Activated T-helper 1 cell treated with anti-CD3 and anti-CD28 coated beads, Interleukin-12 subunit alpha, Interleukin-12 subunit beta, Interleukin-2, Interleukin-4 antibody, amounts not matched to agents 30 ng/mL and 10 ng/mL and 1 ng/mL, durations not matched to agents 14 hours and 24 hours and 36 hours (primary cell): ENCODE data around the gene S100PBP. TPM values are rescaled to one million over a fixed set of nuclear protein-coding genes. Genes with fewer than 3 reads are reported as not detected.
A peak's percentile ranks its signal among the peaks of the same experiment; 100 is the strongest.

Source experiments
- DNase-seq: peaks from one replicate; pipeline ENCODE4 v3.0.0; 2021; ENCODE audit warnings: low spot score
- H3K27ac Mint-ChIP-seq: one replicate; pipeline ENCODE4 v1.8.0; 2021; ENCODE audit warnings: mild to moderate bottlenecking, mixed read lengths
- H3K27me3 Mint-ChIP-seq: one replicate; pipeline ENCODE4 v1.8.0; 2022; ENCODE audit warnings: mild to moderate bottlenecking, moderate library complexity, mixed read lengths; ENCODE audit not compliant: insufficient read depth
- H3K36me3 Mint-ChIP-seq: one replicate; pipeline ENCODE4 v1.8.0; 2021; ENCODE audit warnings: low read depth, mixed read lengths
- H3K4me1 Mint-ChIP-seq: one replicate; pipeline ENCODE4 v1.8.0; 2021; ENCODE audit warnings: low read depth, mixed read lengths
- H3K4me3 Mint-ChIP-seq: one replicate; pipeline ENCODE4 v1.8.0; 2021; ENCODE audit warnings: mild to moderate bottlenecking, moderate library complexity, mixed read lengths
- H3K9me3 Mint-ChIP-seq: one replicate; pipeline ENCODE4 v1.8.0; 2021; ENCODE audit warnings: mixed read lengths
- intact Hi-C: fragments of 100-400 bp; cut with micrococcal nuclease; formaldehyde crosslinking; loops from one replicate; pipeline ENCODE4 v1.15.1; 2024
- total RNA-seq: library from RNA; stranded (reverse); gene quantifications from 2 replicates; pipeline ENCODE4 v1.2.3, GENCODE V29; 2022

Gene S100PBP
- total RNA-seq, 1 donor from 2014 or later: 48.8 TPM

DNA sequence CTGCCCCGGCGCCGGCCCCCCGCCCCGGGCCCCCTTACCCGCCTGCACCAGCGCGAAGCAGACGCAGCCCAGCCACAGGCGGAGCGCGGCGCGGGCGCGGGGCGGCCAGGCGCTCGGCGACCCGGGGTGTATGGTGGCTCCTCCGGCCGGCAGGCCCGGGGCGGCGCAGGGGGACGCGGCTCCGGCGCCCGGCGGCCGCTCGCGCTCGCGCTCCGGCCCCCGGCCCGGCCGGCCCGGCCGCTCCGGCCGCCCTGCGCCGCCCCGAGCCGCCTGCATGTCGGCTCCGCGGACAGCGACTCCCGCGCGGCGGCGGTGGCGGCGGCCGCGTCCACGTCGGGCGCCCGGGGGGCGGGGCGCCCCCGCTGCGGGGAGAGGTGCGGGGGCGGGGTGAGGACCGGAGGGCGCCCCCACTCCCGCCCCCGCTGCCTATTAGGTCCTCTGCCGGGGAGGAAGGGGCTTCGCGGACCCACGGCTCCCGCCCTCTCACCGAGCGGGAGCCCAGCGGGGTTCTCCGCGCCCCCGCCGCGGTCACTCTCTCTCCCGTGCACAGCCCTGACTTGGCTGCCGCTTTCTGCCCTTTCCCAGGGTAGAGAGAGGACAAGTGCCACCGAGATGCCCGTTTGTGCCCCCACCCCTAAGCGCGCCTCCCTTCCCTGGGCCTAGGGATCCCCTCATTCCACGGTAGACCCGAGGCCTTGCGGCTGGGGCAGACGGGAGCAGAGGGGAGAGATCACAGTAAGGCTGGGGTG, 53.3 kb downstream of the S100PBP start, which contains the start of gene FNDC5:
TSS of gene FNDC5 (minus strand) at position 298 of the 749 bp plus-strand sequence.
- H3K27me3 Mint-ChIP-seq: peaks cover 48% of the 10 kb centered on the region
- peaks cover 11% of the 10 kb centered on the region for H3K36me3 Mint-ChIP-seq
- H3K4me1 Mint-ChIP-seq: peaks cover 6% of the 10 kb centered on the region
- intact Hi-C loops: loop anchor here (5.0 kb wide), 1 partner anchor 53 kb away; the partner anchor contains the start of genes S100PBP and YARS1
- H3K4me3 Mint-ChIP-seq: peak within 1 kb of the TSS; percentile 56
- no peak for DNase-seq
- H3K9me3 Mint-ChIP-seq: no peaks in the 10 kb centered on the region
- H3K27ac Mint-ChIP-seq: no peak within 1 kb of the TSS

- H3K4me3 Mint-ChIP-seq: peak overlapping the region; percentile 56
- no peak for DNase-seq
- intact Hi-C loops: loop anchor here (1.0 to 5.0 kb wide), 4 partner anchors 54 to 471 kb away; partner anchors contain the start of genes S100PBP and YARS1
These were observed 54.1 kb downstream of the S100PBP start for GRCh38 chr1:32871364-32872191.

DNA sequence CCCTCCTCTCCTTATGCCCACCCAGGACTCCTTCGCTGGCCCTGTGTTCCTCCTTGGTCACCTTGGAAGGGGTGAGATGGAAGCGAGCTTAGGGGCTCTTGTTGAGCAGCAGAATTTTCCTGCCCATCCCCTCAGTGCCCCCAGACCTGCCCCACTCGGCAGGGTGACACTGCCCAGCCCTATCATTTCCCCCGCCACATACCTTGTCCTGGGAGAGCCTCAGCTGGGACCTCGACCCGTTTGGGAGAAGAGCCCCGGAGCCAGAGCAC, 54.7 kb downstream of the S100PBP start:
- Mint-ChIP-seq H3K27me3 (peaks cover 50% of the 10 kb centered on the region), H3K27ac (no peak overlapping the region), H3K4me3 (no peak overlapping the region), H3K36me3 (peaks cover 7% of the 10 kb centered on the region), H3K4me1 (peaks cover 8% of the 10 kb centered on the region), H3K9me3 (no peaks in the 10 kb centered on the region)
- intact Hi-C loops: loop anchor here (1.0 to 5.0 kb wide), 4 partner anchors 55 to 471 kb away; partner anchors contain the start of genes S100PBP and YARS1
- no peak for DNase-seq

More at GRCh38 chr1:32871364-32872191, 54.1 kb downstream of the S100PBP start:
- peaks cover 8% of the 10 kb centered on the region for H3K4me1 Mint-ChIP-seq
- no peak overlapping the region for H3K27ac Mint-ChIP-seq
- H3K36me3 Mint-ChIP-seq: peaks cover 8% of the 10 kb centered on the region
- peaks cover 50% of the 10 kb centered on the region for H3K27me3 Mint-ChIP-seq
- H3K9me3 Mint-ChIP-seq: no peaks in the 10 kb centered on the region

DNA sequence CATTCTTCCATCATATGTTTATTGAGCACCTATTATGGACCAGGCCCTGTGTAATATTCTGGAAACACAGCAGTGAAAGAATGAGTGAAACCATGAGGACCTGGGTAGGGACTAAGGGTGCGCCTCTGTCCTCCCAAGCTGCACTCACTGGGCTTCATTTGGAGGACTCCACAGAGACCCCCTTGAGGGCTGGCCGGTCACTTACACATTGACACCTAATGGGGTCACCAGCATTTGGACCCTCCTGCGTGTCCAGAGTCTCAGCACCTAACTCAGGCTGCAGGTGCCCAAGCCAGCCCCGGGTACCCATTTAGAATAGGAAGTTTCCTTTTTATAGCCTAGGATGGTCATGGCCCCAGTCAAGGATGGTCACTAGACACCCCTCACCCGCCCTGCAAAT, 56.0 kb downstream of the S100PBP start:
- Mint-ChIP-seq H3K4me3 (no peak overlapping the region), H3K4me1 (peaks cover 8% of the 10 kb centered on the region), H3K27ac (no peak overlapping the region), H3K9me3 (no peaks in the 10 kb centered on the region), H3K27me3 (peaks cover 47% of the 10 kb centered on the region), H3K36me3 (peaks cover 7% of the 10 kb centered on the region)
- intact Hi-C loops: loop anchor here (2.0 to 5.0 kb wide), 2 partner anchors 56 to 473 kb away; partner anchors contain the start of genes S100PBP and YARS1
- DNase-seq: no peak

DNA sequence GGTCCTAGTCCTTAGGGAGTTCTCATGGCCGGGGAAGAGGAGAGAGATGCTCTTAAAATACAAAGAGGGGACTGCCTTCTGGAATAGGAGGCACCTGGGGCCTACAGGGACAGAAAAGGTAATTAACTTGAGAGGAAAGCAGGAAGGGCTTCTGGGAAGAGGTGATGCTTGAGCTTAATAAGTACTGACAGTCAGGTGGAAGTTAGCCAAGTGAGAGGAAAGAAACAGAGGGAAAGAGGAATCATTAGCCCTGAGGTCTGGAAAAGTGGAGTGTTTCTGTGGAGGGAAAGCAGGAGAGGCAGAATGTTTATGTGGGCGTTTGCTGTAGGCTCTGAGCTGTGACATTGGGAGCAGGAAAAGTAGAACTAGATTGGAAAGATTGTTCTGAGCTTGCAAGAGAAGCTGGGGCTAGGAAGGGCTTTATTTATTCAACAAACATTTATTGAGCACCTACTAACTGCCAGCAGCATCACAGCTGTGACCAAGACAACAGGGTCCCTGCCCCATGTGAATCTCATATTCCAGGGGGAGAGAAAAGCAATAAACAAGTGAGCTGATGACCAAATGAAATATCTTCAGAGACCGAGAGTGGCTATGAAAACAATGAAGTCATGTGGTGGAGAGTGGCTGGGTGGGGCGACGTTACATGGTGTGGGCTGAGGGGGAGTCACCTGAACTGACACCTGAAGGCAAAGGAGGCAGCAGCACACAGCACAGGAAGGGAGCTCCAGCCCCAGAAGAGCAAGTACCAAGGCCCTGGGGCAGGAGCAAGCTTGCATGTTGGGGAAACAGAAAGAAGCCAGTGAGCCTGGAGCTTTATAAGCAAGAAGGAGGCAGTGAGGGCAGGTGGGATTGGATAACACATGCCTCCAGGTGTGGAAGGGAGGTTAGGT, 57.7 kb downstream of the S100PBP start:
- Mint-ChIP-seq H3K27me3 (peaks cover 35% of the 10 kb centered on the region), H3K4me3 (no peak overlapping the region), H3K9me3 (no peaks in the 10 kb centered on the region), H3K27ac (no peak overlapping the region), H3K4me1 (peaks cover 8% of the 10 kb centered on the region), H3K36me3 (no peaks in the 10 kb centered on the region)
- no peak for DNase-seq
- intact Hi-C loops: loop anchor here (5.0 kb wide), 1 partner anchor 58 kb away; the partner anchor contains the start of genes S100PBP and YARS1

DNA sequence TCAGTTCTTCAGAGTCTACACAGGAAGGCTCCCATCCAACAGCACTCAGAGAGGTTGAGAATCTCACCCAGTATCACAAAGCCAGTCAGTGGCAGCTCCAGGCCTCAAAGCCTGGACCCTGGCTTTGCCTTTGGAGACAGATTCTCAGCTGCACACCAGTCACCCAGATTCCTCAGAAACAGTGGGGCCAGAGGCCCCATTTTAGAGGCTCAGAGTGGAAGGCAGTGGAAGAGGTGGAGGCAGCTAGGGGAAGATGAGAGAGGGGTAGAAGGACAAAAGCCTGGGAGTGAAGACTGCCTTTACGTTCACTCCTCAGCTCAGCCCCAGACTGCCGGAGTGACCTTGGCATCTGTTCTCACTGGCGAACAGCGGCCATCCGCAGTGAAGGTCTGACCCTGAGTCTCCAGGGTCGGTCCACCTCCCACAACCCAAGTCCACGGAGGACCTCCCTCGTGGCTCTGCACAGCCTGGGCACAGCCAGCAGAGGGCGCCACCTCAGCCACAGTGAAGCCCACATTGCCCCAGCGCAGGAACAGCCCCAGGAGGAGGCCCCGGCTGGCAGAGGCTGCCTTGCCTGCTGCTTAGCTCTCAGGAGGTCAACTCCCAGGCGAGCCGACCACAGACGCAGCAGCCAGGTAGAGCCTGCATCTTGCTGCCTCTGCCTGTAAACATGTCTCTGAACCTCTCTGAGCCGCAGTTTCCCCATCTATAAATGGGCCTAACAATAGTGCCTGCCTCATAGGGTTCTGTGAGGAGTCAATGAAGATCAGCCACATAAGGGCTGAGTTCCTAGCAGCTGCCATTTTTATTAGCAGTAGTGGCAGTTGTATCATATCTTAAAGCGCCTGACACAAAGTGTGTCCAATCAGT, 59.1 kb downstream of the S100PBP start:
- DNase-seq: peak; percentile 56
- Mint-ChIP-seq H3K9me3 (no peaks in the 10 kb centered on the region), H3K4me1 (peaks cover 8% of the 10 kb centered on the region), H3K4me3 (no peak overlapping the region), H3K27ac (no peak overlapping the region), H3K27me3 (peaks cover 33% of the 10 kb centered on the region), H3K36me3 (no peaks in the 10 kb centered on the region)
- intact Hi-C loops: loop anchor here (1.0 kb wide), 1 partner anchor 210 kb away; no protein-coding TSS in a partner anchor

- Mint-ChIP-seq H3K9me3 (no peaks in the 10 kb centered on the region), H3K36me3 (no peaks in the 10 kb centered on the region), H3K4me1 (peaks cover 8% of the 10 kb centered on the region), H3K27ac (no peak overlapping the region), H3K4me3 (no peak overlapping the region), H3K27me3 (peaks cover 26% of the 10 kb centered on the region)
- intact Hi-C loops: no loop called here
- no peak for DNase-seq
These were observed 60.0 kb downstream of the S100PBP start for GRCh38 chr1:32877211-32878110.

DNA sequence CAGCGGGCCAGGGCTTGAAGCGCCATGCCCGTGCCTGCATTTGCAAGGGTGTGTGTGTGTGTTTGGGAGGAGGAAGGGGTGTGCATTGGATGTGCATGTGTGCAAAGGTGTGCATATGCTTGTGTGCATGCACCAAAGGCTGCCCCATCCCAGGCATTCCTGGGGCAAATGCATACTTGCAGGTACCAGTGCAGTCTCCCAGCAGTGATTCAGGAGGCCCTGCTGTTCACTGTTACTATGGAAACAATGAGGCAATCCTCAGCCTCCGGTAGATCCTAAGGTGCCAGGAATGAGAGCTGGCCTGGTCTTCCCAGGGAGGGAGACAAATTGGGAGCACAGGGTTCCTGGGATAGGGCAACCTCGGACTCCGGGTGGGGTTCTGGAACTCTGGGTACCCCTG, 60.7 kb downstream of the S100PBP start:
- intact Hi-C loops: no loop called here
- H3K4me3 Mint-ChIP-seq: no peak overlapping the region
- H3K27me3 Mint-ChIP-seq: peaks cover 20% of the 10 kb centered on the region
- no peak overlapping the region for H3K27ac Mint-ChIP-seq
- H3K36me3 Mint-ChIP-seq: no peaks in the 10 kb centered on the region
- no peaks in the 10 kb centered on the region for H3K9me3 Mint-ChIP-seq
- DNase-seq: no peak
- peaks cover 8% of the 10 kb centered on the region for H3K4me1 Mint-ChIP-seq

GRCh38 chr1:32878637-32879041, 61.2 kb downstream of the S100PBP start:
- Mint-ChIP-seq H3K27ac (no peak overlapping the region), H3K9me3 (no peaks in the 10 kb centered on the region), H3K4me3 (no peak overlapping the region), H3K4me1 (peaks cover 8% of the 10 kb centered on the region), H3K27me3 (peaks cover 23% of the 10 kb centered on the region), H3K36me3 (no peaks in the 10 kb centered on the region)
- no peak for DNase-seq
- intact Hi-C loops: no loop called here

DNA sequence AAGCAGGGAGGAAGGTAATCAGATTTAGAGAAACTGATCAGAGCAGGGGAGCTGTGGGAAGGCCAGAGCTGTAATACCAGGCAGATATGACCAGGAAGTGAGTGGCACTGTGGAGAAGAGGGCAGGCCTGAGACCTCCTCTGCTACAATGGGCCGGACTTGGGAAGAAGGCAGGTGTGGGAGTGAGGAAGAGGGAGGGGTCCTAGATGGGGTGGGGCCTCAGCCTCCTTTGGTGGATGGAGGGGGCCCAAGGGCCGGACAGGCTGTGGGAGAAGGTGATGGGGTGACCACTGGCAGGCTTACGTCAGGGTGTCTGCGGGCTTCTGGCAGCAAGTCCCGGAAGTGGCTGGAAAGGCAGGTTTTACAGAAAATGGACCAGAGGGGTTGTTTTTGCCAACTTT, 63.8 kb downstream of the S100PBP start:
- intact Hi-C loops: no loop called here
- DNase-seq: no peak
- H3K4me1 Mint-ChIP-seq: peaks cover 4% of the 10 kb centered on the region
- H3K27ac Mint-ChIP-seq: no peak overlapping the region
- H3K36me3 Mint-ChIP-seq: no peaks in the 10 kb centered on the region
- H3K4me3 Mint-ChIP-seq: no peak overlapping the region
- H3K9me3 Mint-ChIP-seq: no peaks in the 10 kb centered on the region
- H3K27me3 Mint-ChIP-seq: peaks cover 29% of the 10 kb centered on the region
